MM.1S (cell line): ENCODE data around the gene CCNK.

Experiments used
- EZH2 ChIP-seq: fragments of 300-600 bp; sonication (generic); optimal IDR thresholded peaks from 2 replicates; pipeline ENCODE3; 2017; ENCODE audit warnings: low read depth, mild to moderate bottlenecking, antibody characterized with exemption, low read length, mixed read lengths
- EZH2phosphoT487 ChIP-seq: fragments of 300-600 bp; sonication (generic); IDR thresholded peaks from 2 replicates; pipeline ENCODE4 v1.6.1; 2018; ENCODE audit warnings: antibody characterized with exemption, low read length
- TF ChIP-seq, protein P1 (sequence below): fragments of 300-600 bp; sonication (generic); IDR thresholded peaks from 2 replicates; pipeline ENCODE4 v1.5.1; 2016; ENCODE audit warnings: antibody characterized with exemption, low read length, mixed read lengths

DNA sequence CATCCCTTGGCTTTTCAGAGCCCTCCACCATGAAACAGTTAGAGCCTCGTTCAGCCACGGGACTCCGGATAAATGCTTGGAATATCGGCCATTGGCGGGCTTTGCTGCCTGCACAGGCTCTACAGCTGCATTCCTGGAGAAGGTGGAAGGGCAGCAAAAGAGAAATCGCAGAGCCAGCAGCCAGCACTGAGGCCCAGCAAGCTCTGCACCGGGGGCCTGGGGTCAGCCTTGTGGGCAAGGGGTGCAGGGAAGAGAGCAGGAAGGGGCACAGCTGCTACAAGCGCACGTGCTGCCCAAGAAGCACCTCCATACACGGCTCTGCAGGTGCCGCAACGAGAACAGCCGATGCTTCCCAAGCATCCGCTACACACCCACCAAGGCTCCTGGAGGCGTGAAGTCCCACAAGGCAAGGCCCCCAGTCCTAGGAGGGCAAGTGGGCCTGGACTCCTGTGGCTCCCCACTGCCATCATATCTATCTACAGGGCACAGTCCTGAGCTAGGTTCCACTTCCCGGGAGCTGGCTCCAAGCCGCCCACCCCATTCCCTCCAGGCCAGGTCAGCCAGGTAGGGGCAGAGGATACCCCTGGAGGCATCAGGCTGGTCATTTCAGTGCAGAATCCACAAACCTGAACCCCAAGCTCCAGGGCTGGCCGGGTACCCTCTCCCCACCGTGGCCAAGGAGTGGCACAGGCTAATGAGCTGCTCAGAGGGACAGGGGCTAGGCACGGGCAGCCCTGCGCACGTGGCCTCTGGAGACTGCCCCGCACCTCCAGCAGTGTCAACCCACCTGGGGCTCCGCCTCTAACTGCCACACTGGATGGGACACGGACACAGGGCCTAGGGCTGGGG, 40.2 kb downstream of the CCNK start:
- TF ChIP-seq, protein P1, sequence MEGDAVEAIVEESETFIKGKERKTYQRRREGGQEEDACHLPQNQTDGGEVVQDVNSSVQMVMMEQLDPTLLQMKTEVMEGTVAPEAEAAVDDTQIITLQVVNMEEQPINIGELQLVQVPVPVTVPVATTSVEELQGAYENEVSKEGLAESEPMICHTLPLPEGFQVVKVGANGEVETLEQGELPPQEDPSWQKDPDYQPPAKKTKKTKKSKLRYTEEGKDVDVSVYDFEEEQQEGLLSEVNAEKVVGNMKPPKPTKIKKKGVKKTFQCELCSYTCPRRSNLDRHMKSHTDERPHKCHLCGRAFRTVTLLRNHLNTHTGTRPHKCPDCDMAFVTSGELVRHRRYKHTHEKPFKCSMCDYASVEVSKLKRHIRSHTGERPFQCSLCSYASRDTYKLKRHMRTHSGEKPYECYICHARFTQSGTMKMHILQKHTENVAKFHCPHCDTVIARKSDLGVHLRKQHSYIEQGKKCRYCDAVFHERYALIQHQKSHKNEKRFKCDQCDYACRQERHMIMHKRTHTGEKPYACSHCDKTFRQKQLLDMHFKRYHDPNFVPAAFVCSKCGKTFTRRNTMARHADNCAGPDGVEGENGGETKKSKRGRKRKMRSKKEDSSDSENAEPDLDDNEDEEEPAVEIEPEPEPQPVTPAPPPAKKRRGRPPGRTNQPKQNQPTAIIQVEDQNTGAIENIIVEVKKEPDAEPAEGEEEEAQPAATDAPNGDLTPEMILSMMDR, result no peak
- TF ChIP-seq EZH2, result no peak
- no peak for TF ChIP-seq EZH2phosphoT487
